Liver (tissue), 9 donors: ENCODE results near the gene STRBP. TPM values are rescaled to one million over a fixed set of nuclear protein-coding genes. Genes with fewer than 3 reads are reported as not detected.

Experiments used
- DNase-seq: peaks from one replicate; pipeline ENCODE4 v3.0.0-alpha.2; 2017; ENCODE audit warnings: low spot score
- H3K27ac ChIP-seq, 2 donors: one replicate each; pipeline ENCODE4 v1.7.0; 2013; ENCODE audit warnings: inconsistent platforms in 2 of 2, low read length in 2 of 2, control low read depth in 1 of 2, low read depth in 1 of 2, mild to moderate bottlenecking in 1 of 2
- H3K27me3 ChIP-seq, 4 donors: one replicate each; pipeline versions ENCODE4 v1.6.1 to v1.7.0; 2013; ENCODE audit warnings: low read length in 3 of 4, inconsistent platforms in 1 of 4, mild to moderate bottlenecking in 1 of 4, moderate library complexity in 1 of 4; ENCODE audit not compliant: control insufficient read depth in 4 of 4, insufficient read depth in 4 of 4
- H3K36me3 ChIP-seq, 4 donors: one replicate each; pipeline versions ENCODE4 v1.6.1 to v1.7.0; 2013; ENCODE audit warnings: low read length in 3 of 4, mild to moderate bottlenecking in 3 of 4, low read depth in 1 of 4, moderate library complexity in 1 of 4; ENCODE audit not compliant: control insufficient read depth in 4 of 4, insufficient read depth in 3 of 4
- H3K4me1 ChIP-seq, 4 donors: one replicate each; pipeline versions ENCODE4 v1.6.1 to v1.7.0; 2013; ENCODE audit warnings: low read length in 3 of 4, mild to moderate bottlenecking in 3 of 4, moderate library complexity in 1 of 4; ENCODE audit not compliant: control insufficient read depth in 4 of 4, insufficient read depth in 4 of 4
- H3K4me3 ChIP-seq, 3 donors: one replicate each; pipeline versions ENCODE4 v1.6.1 to v1.7.0; 2013; ENCODE audit warnings: low read length in 3 of 3, control low read depth in 1 of 3, low read depth in 1 of 3, mild to moderate bottlenecking in 1 of 3
- H3K9ac ChIP-seq, 2 donors: one replicate each; pipeline ENCODE4 v1.7.0; 2013; ENCODE audit warnings: low read length in 2 of 2, mild to moderate bottlenecking in 2 of 2, moderate library complexity in 2 of 2, control low read depth in 1 of 2, low read depth in 1 of 2
- H3K9me3 ChIP-seq, 4 donors: one replicate each; pipeline versions ENCODE4 v1.6.1 to v1.7.0; 2013; ENCODE audit warnings: low read length in 3 of 4; ENCODE audit not compliant: control insufficient read depth in 4 of 4
- ATF3 ChIP-seq: IDR thresholded peaks from 2 replicates; pipeline ENCODE4 v1.6.1; 2016; ENCODE audit warnings: antibody characterized with exemption
- CTCF ChIP-seq: fragments of 150-350 bp; IDR thresholded peaks from 2 replicates; pipeline ENCODE4 v1.5.1; 2017; ENCODE audit warnings: improper control_type of control experiment, low read depth, low read length; ENCODE audit not compliant: missing input control
- EGR1 ChIP-seq, 2 donors: IDR thresholded peaks; 2 replicates each; pipeline ENCODE4 v1.6.1; 2016 to 2018; ENCODE audit warnings: antibody characterized with exemption in 2 of 2, low read depth in 2 of 2
- FOXA1 ChIP-seq: IDR thresholded peaks from 2 replicates; pipeline ENCODE4 v1.6.1; 2016; ENCODE audit warnings: antibody characterized with exemption
- FOXA2 ChIP-seq: IDR thresholded peaks from 2 replicates; pipeline ENCODE4 v1.6.1; 2016; ENCODE audit warnings: antibody characterized with exemption
- GABPA ChIP-seq, 2 donors: IDR thresholded peaks in 1 of 2; conservative IDR thresholded peaks in 1 of 2; 2 replicates each; pipeline ENCODE4 v1.6.1; 2016; ENCODE audit warnings: antibody characterized with exemption in 2 of 2, mild to moderate bottlenecking in 1 of 2, moderate library complexity in 1 of 2
- HNF4A ChIP-seq, 2 donors: conservative IDR thresholded peaks; 2 replicates each; pipeline ENCODE4 v1.6.1; 2016; ENCODE audit warnings: antibody characterized with exemption in 2 of 2, mild to moderate bottlenecking in 2 of 2
- HNF4G ChIP-seq: IDR thresholded peaks from 2 replicates; pipeline ENCODE4 v1.6.1; 2016; ENCODE audit warnings: antibody characterized with exemption
- JUND ChIP-seq, 2 donors: IDR thresholded peaks; 2 replicates each; pipeline ENCODE4 v1.6.1; 2016; ENCODE audit warnings: antibody characterized with exemption in 2 of 2
- MAX ChIP-seq: IDR thresholded peaks from 2 replicates; pipeline ENCODE4 v1.6.1; 2016; ENCODE audit warnings: antibody characterized with exemption
- NR2F2 ChIP-seq: IDR thresholded peaks from 2 replicates; pipeline ENCODE4 v1.6.1; 2016; ENCODE audit warnings: antibody characterized with exemption
- RAD21 ChIP-seq, 2 donors: IDR thresholded peaks; 2 replicates each; pipeline ENCODE4 v1.6.1; 2016; ENCODE audit warnings: antibody characterized with exemption in 2 of 2, mild to moderate bottlenecking in 2 of 2
- REST ChIP-seq: IDR thresholded peaks from 2 replicates; pipeline ENCODE4 v1.6.1; 2016; ENCODE audit warnings: antibody characterized with exemption, mild to moderate bottlenecking
- RXRA ChIP-seq, 2 donors: IDR thresholded peaks; 2 replicates each; pipeline ENCODE4 v1.6.1; 2017 to 2018; ENCODE audit warnings: antibody characterized with exemption in 2 of 2, mild to moderate bottlenecking in 1 of 2
- SP1 ChIP-seq: IDR thresholded peaks from 2 replicates; pipeline ENCODE4 v1.6.1; 2018; ENCODE audit warnings: antibody characterized with exemption, mild to moderate bottlenecking
- TAF1 ChIP-seq: conservative IDR thresholded peaks from 2 replicates; pipeline ENCODE4 v1.6.1; 2016; ENCODE audit warnings: antibody characterized with exemption, mild to moderate bottlenecking
- YY1 ChIP-seq: IDR thresholded peaks from 2 replicates; pipeline ENCODE4 v1.6.1; 2016; ENCODE audit warnings: antibody characterized with exemption, mild to moderate bottlenecking
- ZBTB33 ChIP-seq: IDR thresholded peaks from 2 replicates; pipeline ENCODE4 v1.6.1; 2016; ENCODE audit warnings: antibody characterized with exemption
- WGBS: extraction: QIAGEN DNeasy Blood & Tissue Kit; methylation state at CpG from one replicate; pipeline ENCODE4 v1.1.7; 2013; 5-methylcytosine and 5-hydroxymethylcytosine counted together
- polyA plus RNA-seq, 2 donors: library from polyadenylated mRNA; stranded (reverse) in 1 of 2; unstranded in 1 of 2; fragments of 200-250 nt in 1 of 2; fragments of >200 nt in 1 of 2; fragmentation: Nextera tagmentation in 1 of 2; extraction: Ambion mirVana in 1 of 2; gene quantifications; one replicate each; pipeline versions ENCODE4 v1.2.1 to v1.2.3, GENCODE V29; 2013 to 2015
- total RNA-seq, 2 donors: library from RNA; depleted of rRNA; stranded (reverse); fragments of >200 nt; gene quantifications; one replicate each; pipeline ENCODE4 v1.2.3, GENCODE V29; 2014
- donor health status: healthy.
- donor health status: healthy.
- donor health status: healthy.
- donor health status: healthy.
- donor health status: healthy.

Gene STRBP
- total and polyA plus RNA-seq, 4 donors = 4.3 to 17.2 (median 8.5) TPM

- no peaks in the 10 kb centered on the region for H3K9me3 ChIP-seq
- peaks cover 9 to 30% (median 13%) of the 10 kb centered on the region in 4 donors for H3K36me3 ChIP-seq
- TF ChIP-seq FOXA2 (no peak), FOXA1 (no peak), ZBTB33 (no peak), HNF4G (no peak), HNF4A (conservative IDR thresholded peaks at IDR 0.05) (no peak), NR2F2 (no peak), EGR1 (IDR thresholded peaks at IDR 0.05; ENCODE audit: low read depth in 2 of 2) (no peak), RAD21 (IDR thresholded peaks at IDR 0.05) (no peak), GABPA (IDR thresholded peaks at IDR 0.05 in 1 of 2, conservative IDR thresholded peaks at IDR 0.05 in 1 of 2) (no peak)
- H3K4me3 ChIP-seq = no peak overlapping the region
- DNase-seq = no peak
- WGBS = 95% methylated on average over 6 of the region's 6 CpGs
- H3K27me3 ChIP-seq = no peaks in the 10 kb centered on the region
- H3K27ac ChIP-seq = peak overlapping the region; percentile 87 to 89
- H3K4me1 ChIP-seq = peaks cover 2 to 23% (median 7%) of the 10 kb centered on the region in 4 donors
- peak overlapping the region in 1 of 2 donors; percentile 45 for H3K9ac ChIP-seq
These were observed 169.3 kb downstream of the STRBP start for GRCh38 chr9:123099042-123099441.

- H3K36me3 ChIP-seq = peaks cover 6 to 34% (median 12%) of the 10 kb centered on the region in 4 donors
- no peaks in the 10 kb centered on the region for H3K9me3 ChIP-seq
- H3K27me3 ChIP-seq = no peaks in the 10 kb centered on the region
- no peak overlapping the region for H3K9ac ChIP-seq
- WGBS = 85% methylated on average over 4 of the region's 4 CpGs
- TF ChIP-seq HNF4G (no peak), CTCF (no peak), FOXA2 (no peak), TAF1 (no peak), ATF3 (no peak), YY1 (no peak), RXRA (IDR thresholded peaks at IDR 0.05) (no peak), EGR1 (IDR thresholded peaks at IDR 0.05; ENCODE audit: low read depth in 2 of 2) (no peak), NR2F2 (no peak), FOXA1 (no peak), ZBTB33 (no peak), GABPA (IDR thresholded peaks at IDR 0.05 in 1 of 2, conservative IDR thresholded peaks at IDR 0.05 in 1 of 2) (no peak), RAD21 (IDR thresholded peaks at IDR 0.05) (no peak), MAX (no peak), REST (no peak), HNF4A (conservative IDR thresholded peaks at IDR 0.05) (no peak), JUND (IDR thresholded peaks at IDR 0.05) (no peak), SP1 (no peak)
- DNase-seq = no peak
- H3K4me3 ChIP-seq = no peak overlapping the region
- peak overlapping the region; percentile 87 to 89 for H3K27ac ChIP-seq
- H3K4me1 ChIP-seq = peaks cover 2 to 23% (median 7%) of the 10 kb centered on the region in 4 donors
These were observed 170.3 kb downstream of the STRBP start for GRCh38 chr9:123098096-123098459.
